ENCODE measurements around the gene TUBB4B. TPM values are rescaled to one million over a fixed set of nuclear protein-coding genes. Genes with fewer than 3 reads are reported as not detected.
A peak's percentile ranks its signal among the peaks of the same experiment; 100 is the strongest.

The TUBB4B gene
- total RNA-seq, 1 donor from 2014 or later = 108 TPM

- no peak for DNase-seq (ENCODE audit: low spot score)
- intact Hi-C loops (cut with DNase I) = no loop called here
Observed at GRCh38 chr9:137275588-137276472, 34.7 kb downstream of the TUBB4B start.

GRCh38 chr9:137276473-137277328, 35.6 kb downstream of the TUBB4B start:
- intact Hi-C loops (cut with DNase I) = no loop called here
- peak; percentile 81 for ATAC-seq
- peak; percentile 81 for DNase-seq (ENCODE audit: low spot score)

More at GRCh38 chr9:137275588-137276472, 34.7 kb downstream of the TUBB4B start:
- ATAC-seq = no peak

- ATAC-seq (peak; percentile 73), DNase-seq (ENCODE audit: low spot score) (peak; percentile 82)
- intact Hi-C loops (cut with DNase I) = no loop called here
Observed at GRCh38 chr9:137277329-137278041, 36.4 kb downstream of the TUBB4B start, which contains the start of gene TOR4A. TOR4A (plus strand) TSS chr9:137277726; CDS start chr9:137278690, 964 bp downstream.

- no peak for ATAC-seq
- intact Hi-C loops (cut with DNase I) = no loop called here
- DNase-seq (ENCODE audit: low spot score) = no peak
Observed at GRCh38 chr9:137278061-137278701, 37.1 kb downstream of the TUBB4B start.

- DNase-seq (ENCODE audit: low spot score) (no peak), ATAC-seq (no peak)
- intact Hi-C loops (cut with DNase I) = no loop called here
Observed at GRCh38 chr9:137278721-137279711, 37.9 kb downstream of the TUBB4B start.

GRCh38 chr9:137279741-137280473, 38.8 kb downstream of the TUBB4B start:
- ATAC-seq (no peak), DNase-seq (ENCODE audit: low spot score) (no peak)
- intact Hi-C loops (cut with DNase I) = no loop called here

GRCh38 chr9:137280474-137281344, 39.6 kb downstream of the TUBB4B start:
- DNase-seq (ENCODE audit: low spot score) (no peak), ATAC-seq (no peak)
- intact Hi-C loops (cut with DNase I) = no loop called here

GRCh38 chr9:137281345-137282116, 40.4 kb downstream of the TUBB4B start:
- no peak for ATAC-seq
- DNase-seq (ENCODE audit: low spot score) = no peak
- intact Hi-C loops (cut with DNase I) = no loop called here

- ATAC-seq = peak; percentile 59
- no peak for DNase-seq (ENCODE audit: low spot score)
- intact Hi-C loops (cut with DNase I) = no loop called here
Observed at GRCh38 chr9:137286975-137287383, 45.9 kb downstream of the TUBB4B start.

GRCh38 chr9:137293094-137293481, 52.0 kb downstream of the TUBB4B start:
- ATAC-seq (no peak), DNase-seq (ENCODE audit: low spot score) (no peak)
- intact Hi-C loops (cut with DNase I) = no loop called here

Other genes with a start within 250 kb of the TUBB4B start
- 46.6 TPM for gene PAXX, start 248.9 kb upstream of the TUBB4B start, total RNA-seq
- 11.3 TPM for gene CLIC3, start 244.7 kb upstream of the TUBB4B start, total RNA-seq
- gene ABCA2, start 213.1 kb upstream of the TUBB4B start, total RNA-seq = 298 TPM
- gene FUT7, start 209.2 kb upstream of the TUBB4B start, total RNA-seq = 0.18 TPM
- 157 TPM for gene NPDC1, start 195.1 kb upstream of the TUBB4B start, total RNA-seq
- 24.3 TPM for gene ENTPD2, start 187.2 kb upstream of the TUBB4B start, total RNA-seq
- gene SAPCD2, start 170.7 kb upstream of the TUBB4B start, total RNA-seq = 0.36 TPM
- gene UAP1L1, start 163.8 kb upstream of the TUBB4B start, total RNA-seq = 18.3 TPM
- 48.3 TPM for gene MAN1B1, start 154.3 kb upstream of the TUBB4B start, total RNA-seq
- gene DPP7, start 126.6 kb upstream of the TUBB4B start, total RNA-seq = 127 TPM
- not detected for gene GRIN1, start 102.1 kb upstream of the TUBB4B start, total RNA-seq
- gene LRRC26, start 71.2 kb upstream of the TUBB4B start, total RNA-seq = not detected
- not detected for gene TMEM210, start 69.2 kb upstream of the TUBB4B start, total RNA-seq
- gene ANAPC2, start 52.7 kb upstream of the TUBB4B start, total RNA-seq = 52.8 TPM
- gene SSNA1, start 52.6 kb upstream of the TUBB4B start, total RNA-seq = 27.6 TPM
- gene TPRN, start 40.5 kb upstream of the TUBB4B start, total RNA-seq = 8.8 TPM
- gene TMEM203, start 35.6 kb upstream of the TUBB4B start, total RNA-seq = 25.6 TPM
- 16.5 TPM for gene NDOR1, start 35.6 kb upstream of the TUBB4B start, total RNA-seq
- gene RNF208, start 19.0 kb upstream of the TUBB4B start, total RNA-seq = 10.6 TPM
- not detected for gene CYSRT1, start 16.1 kb upstream of the TUBB4B start, total RNA-seq
- not detected for gene RNF224, start 13.8 kb upstream of the TUBB4B start, total RNA-seq
- not detected for gene SLC34A3, start 10.4 kb upstream of the TUBB4B start, total RNA-seq
- gene STPG3, start 10.0 kb downstream of the TUBB4B start, total RNA-seq = not detected
- 38.9 TPM for gene NELFB, start 14.0 kb downstream of the TUBB4B start, total RNA-seq
- gene TOR4A, start 36.4 kb downstream of the TUBB4B start, total RNA-seq = 4.0 TPM
- 18.5 TPM for gene NRARP, start 61.0 kb downstream of the TUBB4B start, total RNA-seq
- gene EXD3, start 181.9 kb downstream of the TUBB4B start, total RNA-seq = 48.1 TPM
- 7.4 TPM for gene NOXA1, start 182.1 kb downstream of the TUBB4B start, total RNA-seq
- gene ENTPD8, start 200.1 kb downstream of the TUBB4B start, total RNA-seq = not detected
- 50.4 TPM for gene NSMF, start 218.0 kb downstream of the TUBB4B start, total RNA-seq

Measured in sciatic nerve (tissue), 2 donors.